ENCODE data around the gene ESR1. TPM values are rescaled to one million over a fixed set of nuclear protein-coding genes. Genes with fewer than 3 reads are reported as not detected.

The ESR1 gene
- total RNA-seq, 2 experiments from 2014 or later: 0.38 to 0.79 TPM

DNA sequence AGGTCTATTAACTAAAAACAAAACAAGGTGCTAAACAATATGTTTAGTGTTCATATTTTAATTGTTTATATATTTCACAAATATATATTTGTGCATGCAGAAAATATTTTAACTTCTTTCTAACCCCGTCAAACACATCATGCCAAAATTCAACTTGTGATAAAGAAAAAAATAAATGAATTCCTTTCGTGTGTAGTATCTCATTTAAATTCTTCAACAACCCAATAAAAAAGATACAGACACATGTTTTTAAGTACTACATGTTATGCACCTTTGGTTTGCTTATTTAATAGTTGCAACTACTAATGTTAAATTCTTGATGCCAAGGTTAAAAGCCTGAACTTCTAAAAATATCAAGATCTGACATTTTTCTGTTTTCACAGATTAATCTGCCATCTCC, 252.4 kb downstream of the ESR1 start:
- CTCF ChIA-PET: no interaction called here
- ATAC-seq (no peak), DNase-seq (no peak)
- no peak overlapping the region for H3K4me3 Mint-ChIP-seq
- no peaks in the 10 kb centered on the region for H3K4me1 Mint-ChIP-seq (ENCODE audit: low read depth)
- peaks cover 5% of the 10 kb centered on the region for H3K27me3 Mint-ChIP-seq
- TF ChIP-seq CTCF (IDR thresholded peaks at IDR 0.05): no peak
- no peaks in the 10 kb centered on the region for H3K36me3 Mint-ChIP-seq (ENCODE audit: low read depth)
- intact Hi-C loops (cut with micrococcal nuclease): no loop called here
- POLR2A ChIA-PET: no interaction called here
- no peak overlapping the region for H3K27ac Mint-ChIP-seq
- no peaks in the 10 kb centered on the region for H3K9me3 Mint-ChIP-seq

GRCh38 chr6:152062476-152062875, 255.0 kb downstream of the ESR1 start:
- no peaks in the 10 kb centered on the region for H3K9me3 Mint-ChIP-seq
- no peaks in the 10 kb centered on the region for H3K27me3 Mint-ChIP-seq

DNA sequence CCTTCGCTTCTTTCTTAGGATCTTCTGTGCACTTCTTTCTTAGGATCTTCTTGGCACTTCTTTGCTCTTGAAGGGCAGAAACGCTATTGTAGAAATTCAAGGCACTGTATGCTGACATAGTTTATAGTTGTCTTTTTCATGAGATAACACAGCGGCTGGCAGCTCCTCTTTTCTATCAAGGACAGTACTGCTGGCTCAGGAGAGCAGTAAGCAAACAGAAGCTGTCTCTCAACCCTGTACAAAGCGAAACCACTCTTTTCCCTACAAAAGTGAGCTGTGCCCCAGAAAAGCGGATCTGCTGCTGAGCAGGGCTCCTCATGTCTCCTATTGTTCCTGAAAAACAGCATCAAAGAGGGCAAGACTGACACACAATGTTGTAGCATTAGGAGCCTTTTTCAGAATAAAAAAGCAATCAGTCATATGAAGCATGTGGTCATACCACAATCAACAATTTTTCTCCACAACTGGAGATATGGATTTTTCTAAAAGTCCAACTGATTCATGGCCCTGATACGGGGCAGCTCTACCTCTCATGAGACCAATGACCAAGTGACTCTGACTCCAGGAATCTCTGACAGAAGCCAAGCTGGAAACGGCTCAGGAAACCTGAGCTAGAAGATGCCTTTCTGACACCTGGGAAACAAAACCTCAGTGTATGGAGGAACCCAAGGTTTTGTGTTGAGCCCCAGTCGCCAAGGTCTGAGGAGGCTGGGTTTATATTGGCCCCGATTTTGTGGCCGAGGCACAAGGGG, 255.9 kb downstream of the ESR1 start:
- ChIA-PET CTCF (no interaction called here), POLR2A (no interaction called here)
- Mint-ChIP-seq H3K27ac (no peak overlapping the region), H3K4me3 (no peak overlapping the region), H3K4me1 (ENCODE audit: low read depth) (no peaks in the 10 kb centered on the region), H3K27me3 (no peaks in the 10 kb centered on the region), H3K36me3 (ENCODE audit: low read depth) (no peaks in the 10 kb centered on the region), H3K9me3 (no peaks in the 10 kb centered on the region)
- TF ChIP-seq CTCF (IDR thresholded peaks at IDR 0.05): no peak
- intact Hi-C loops (cut with micrococcal nuclease): no loop called here
- ATAC-seq (no peak), DNase-seq (no peak)

More at GRCh38 chr6:152062476-152062875, 255.0 kb downstream of the ESR1 start:
- TF ChIP-seq CTCF (IDR thresholded peaks at IDR 0.05): no peak
- Mint-ChIP-seq H3K27ac (no peak overlapping the region), H3K4me1 (ENCODE audit: low read depth) (no peaks in the 10 kb centered on the region), H3K4me3 (no peak overlapping the region), H3K36me3 (ENCODE audit: low read depth) (no peaks in the 10 kb centered on the region)
- ATAC-seq: no peak
- intact Hi-C loops (cut with micrococcal nuclease): no loop called here
- ChIA-PET POLR2A (no interaction called here), CTCF (no interaction called here)
- DNase-seq: no peak

DNA sequence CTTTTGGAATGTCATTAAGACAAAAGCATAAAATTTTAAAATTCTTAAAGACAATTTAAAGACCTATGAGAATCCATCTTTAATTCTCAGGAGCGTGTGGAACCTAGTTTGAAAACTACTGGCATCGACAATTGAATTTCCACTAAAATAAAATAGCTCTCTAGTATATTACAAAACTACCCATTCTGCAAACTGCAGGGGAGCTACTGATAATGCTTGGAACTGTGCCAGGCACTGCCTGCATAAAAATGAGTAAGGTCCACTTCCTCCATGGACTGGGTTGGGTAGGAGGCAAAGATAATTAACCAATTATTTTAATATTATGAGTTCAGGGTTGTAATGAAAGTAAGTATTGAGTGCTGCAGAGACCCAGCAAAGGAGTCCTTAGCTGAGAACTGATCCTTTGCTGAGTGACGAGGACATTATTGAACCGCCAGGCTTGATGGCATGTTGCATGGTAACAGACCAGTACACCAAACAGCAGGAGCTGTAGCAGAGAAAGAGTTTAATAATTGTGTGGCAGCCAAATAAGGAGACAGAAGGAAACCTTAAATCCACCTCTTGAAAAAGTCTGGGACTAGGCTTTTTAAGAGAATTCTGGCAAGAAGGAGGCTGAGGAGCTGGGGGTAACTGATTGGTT, 261.3 kb downstream of the ESR1 start:
- H3K27me3 Mint-ChIP-seq: no peaks in the 10 kb centered on the region
- DNase-seq: no peak
- TF ChIP-seq CTCF (IDR thresholded peaks at IDR 0.05): no peak
- ChIA-PET CTCF (no interaction called here), POLR2A (no interaction called here)
- H3K27ac Mint-ChIP-seq: no peak overlapping the region
- H3K4me3 Mint-ChIP-seq: no peak overlapping the region
- ATAC-seq: no peak
- H3K9me3 Mint-ChIP-seq: no peaks in the 10 kb centered on the region
- intact Hi-C loops (cut with micrococcal nuclease): no loop called here
- no peaks in the 10 kb centered on the region for H3K36me3 Mint-ChIP-seq (ENCODE audit: low read depth)
- H3K4me1 Mint-ChIP-seq (ENCODE audit: low read depth): no peaks in the 10 kb centered on the region

- Mint-ChIP-seq H3K9me3 (peaks cover 8% of the 10 kb centered on the region), H3K4me3 (no peak overlapping the region), H3K27me3 (peaks cover 4% of the 10 kb centered on the region), H3K36me3 (ENCODE audit: low read depth) (peaks cover 6% of the 10 kb centered on the region), H3K27ac (no peak overlapping the region), H3K4me1 (ENCODE audit: low read depth) (no peaks in the 10 kb centered on the region)
- no peak for DNase-seq
- TF ChIP-seq CTCF (IDR thresholded peaks at IDR 0.05): no peak
- CTCF ChIA-PET: interaction anchor here (1.0 kb wide), 1 partner anchor 54 kb away, joined by 3 read pairs; no protein-coding TSS in a partner anchor
- intact Hi-C loops (cut with micrococcal nuclease): no loop called here
- ATAC-seq: no peak
- POLR2A ChIA-PET: no interaction called here
Observed at GRCh38 chr6:152070556-152070955, 263.1 kb downstream of the ESR1 start.
